K562 (cell line): ENCODE data around the gene PSMA5. TPM values are rescaled to one million over a fixed set of nuclear protein-coding genes. Genes with fewer than 3 reads are reported as not detected.
A peak's percentile ranks its signal among the peaks of the same experiment; 100 is the strongest.

ENCODE experiments used
- ATAC-seq: fragments of 200-7000 bp; cut with Tn5 transposase; 3 replicates; pipeline ENCODE4 v1.9.1; 2020; ENCODE audit warnings: moderate library complexity
- BruUV-seq: library from RNA; stranded (reverse); fragments of 400-500 nt; replicated peaks from 2 replicates; lab custom pipeline; 2021; lab: Mats Ljungman, UMichigan
- CTCF ChIA-PET: fragments of 300-600 bp; formaldehyde crosslinking; extraction: SDS; loops from one replicate; lab custom pipeline; 2021; ENCODE audit warnings: low intra/inter-chr PET ratio; lab: Yijun Ruan, JAX
- POLR2A ChIA-PET: fragments of 300-600, 350-650 bp; sonication (Branson Sonifier 250); formaldehyde crosslinking; extraction: SDS; loops from one replicate; lab custom pipeline; 2021; ENCODE audit warnings: antibody characterized with exemption, inconsistent platforms; lab: Yijun Ruan, JAX
- DNase-seq, 4 experiments: peaks; one replicate each; pipeline versions ENCODE4 v3.0.0 to v3.0.0-alpha.2; 2011 to 2018; ENCODE audit warnings: low spot score in 3 of 4, mixed read lengths in 3 of 4; ENCODE audit errors: extremely low read depth in 1 of 4
- FAIRE-seq: peaks from 2 replicates; lab custom pipeline; 2011; peaks lifted over from hg19 to GRCh38; lab: Jason Lieb, UNC
- H2AFZ ChIP-seq: 2 replicates; pipeline ENCODE4 v1.6.0; 2011; ENCODE audit warnings: low read depth, low read length, control low read depth, inconsistent platforms
- H3K27ac ChIP-seq: fragments of 200-600 bp; 3 replicates; pipeline ENCODE4 v1.8.0; 2011; ENCODE audit warnings: low read depth, mild to moderate bottlenecking, control low read depth, inconsistent platforms, low read length, moderate library complexity, mixed read lengths; ENCODE audit errors: extremely low read depth
- H3K27me3 ChIP-seq, 2 experiments: fragments of 300-600 bp in 1 of 2; 2 replicates in 1 of 2; 3 replicates in 1 of 2; pipeline versions ENCODE4 v1.6.0 to v1.8.0; 2011; ENCODE audit warnings: inconsistent platforms in 2 of 2, low read length in 2 of 2, mild to moderate bottlenecking in 1 of 2, mixed read lengths in 1 of 2, moderate library complexity in 1 of 2; ENCODE audit not compliant: control insufficient read depth in 2 of 2, insufficient read depth in 2 of 2
- H3K36me3 ChIP-seq: fragments of 300-600 bp; 3 replicates; pipeline ENCODE4 v1.8.0; 2011; ENCODE audit warnings: mild to moderate bottlenecking, low read length, inconsistent platforms; ENCODE audit not compliant: control insufficient read depth, insufficient read depth
- H3K4me1 ChIP-seq, 2 experiments: fragments of 200-600 bp in 1 of 2; replicated peaks in 1 of 2; 2 replicates in 1 of 2; 3 replicates in 1 of 2; pipeline versions ENCODE4 v1.5.1 to v1.8.0; 2011; ENCODE audit warnings: inconsistent platforms in 2 of 2, low read length in 2 of 2, mild to moderate bottlenecking in 1 of 2, mixed read lengths in 1 of 2, moderate library complexity in 1 of 2; ENCODE audit not compliant: control insufficient read depth in 2 of 2, insufficient read depth in 2 of 2
- H3K4me2 ChIP-seq: 2 replicates; pipeline ENCODE4 v1.6.1; 2011; ENCODE audit warnings: low read length, control low read depth, inconsistent platforms, mixed read lengths; ENCODE audit not compliant: insufficient read depth
- H3K4me3 ChIP-seq: fragments of 200-600 bp; sonication (generic), shearing (Covaris generic); 2 replicates; pipeline ENCODE4 v1.5.1; 2016; ENCODE audit warnings: control low read depth, inconsistent platforms
- H3K79me2 ChIP-seq: fragments of 200-600 bp; 3 replicates; pipeline ENCODE4 v1.8.0; 2011; ENCODE audit warnings: low read length, inconsistent platforms; ENCODE audit not compliant: control insufficient read depth, insufficient read depth
- H3K9ac ChIP-seq, 2 experiments: 2 replicates each; pipeline versions ENCODE4 v1.6.0 to v1.6.1; 2011; ENCODE audit warnings: low read depth in 2 of 2, low read length in 2 of 2, control low read depth in 1 of 2, inconsistent platforms in 1 of 2, mild to moderate bottlenecking in 1 of 2, mixed read lengths in 1 of 2; ENCODE audit not compliant: insufficient read depth in 1 of 2
- H3K9me1 ChIP-seq: one replicate; pipeline ENCODE4 v1.6.0; 2011; ENCODE audit warnings: inconsistent platforms, mild to moderate bottlenecking, low read length, moderate library complexity; ENCODE audit not compliant: control insufficient read depth, insufficient read depth
- H3K9me3 ChIP-seq: replicated peaks from 2 replicates; pipeline ENCODE4 v1.5.1; 2011; ENCODE audit warnings: low read depth, low read length, inconsistent platforms; ENCODE audit not compliant: control insufficient read depth, insufficient read depth
- H4K20me1 ChIP-seq: replicated peaks from 2 replicates; pipeline ENCODE4 v1.6.1; 2011; ENCODE audit warnings: low read length, inconsistent platforms, mixed read lengths; ENCODE audit not compliant: control insufficient read depth, insufficient read depth
- CBX2 ChIP-seq: fragments of 200-600 bp; sonication (generic); IDR thresholded peaks from one replicate; pipeline ENCODE4 v1.6.1; 2012; ENCODE audit warnings: mild to moderate bottlenecking, low read length, inconsistent platforms; ENCODE audit not compliant: insufficient read depth, poor library complexity, severe bottlenecking
- ILF3 ChIP-seq: fragments of 450-650 bp; IDR thresholded peaks from 2 replicates; pipeline ENCODE4 v1.6.1; 2018; ENCODE audit warnings: antibody characterized with exemption, mild to moderate bottlenecking, moderate library complexity, borderline replicate concordance
- MIER1 ChIP-seq: fragments of 450-650 bp; IDR thresholded peaks from 2 replicates; pipeline ENCODE4 v1.6.1; 2016; ENCODE audit warnings: antibody characterized with exemption, mild to moderate bottlenecking, low read depth
- SAFB2 ChIP-seq: fragments of 200-400 bp; formaldehyde crosslinking; IDR thresholded peaks from 2 replicates; pipeline ENCODE4 v1.6.1; 2018; ENCODE audit warnings: borderline replicate concordance, low read length, low read depth, moderate library complexity; ENCODE audit not compliant: severe bottlenecking
- SPI1 ChIP-seq: IDR thresholded peaks from 2 replicates; pipeline ENCODE4 v1.6.1; 2011; ENCODE audit warnings: low read depth, low read length, control low read depth, borderline replicate concordance
- TCF3 ChIP-seq: sonication (generic); formaldehyde crosslinking; IDR thresholded peaks from 2 replicates; pipeline ENCODE4 v1.4.0; 2020; ENCODE audit warnings: mild to moderate bottlenecking, missing genetic modification reagents
- XRCC5 ChIP-seq: fragments of 200-400 bp; formaldehyde crosslinking; IDR thresholded peaks from 2 replicates; pipeline ENCODE4 v1.6.1; 2017; ENCODE audit warnings: low read depth, mild to moderate bottlenecking, low read length
- WGBS: fragments of 100-300 bp; shearing (Covaris generic); methylation state at CpG from one replicate; pipeline ENCODE4 v1.1.6; 2016; ENCODE audit warnings: low coverage, mixed read lengths; ENCODE audit not compliant: insufficient coverage; ENCODE audit errors: missing lambda C conversion rate; 5-methylcytosine and 5-hydroxymethylcytosine counted together
- in situ Hi-C: fragments of 300-500 bp; cut with MboI; formaldehyde crosslinking; loops from 4 replicates; pipeline ENCODE4 v1.15.0; 2018; ENCODE audit warnings: inconsistent platforms, mixed read lengths
- intact Hi-C: fragments of 100-400 bp; cut with micrococcal nuclease; formaldehyde crosslinking; loops from 2 replicates; pipeline ENCODE4 v1.14.2; 2022
- polyA plus RNA-seq, 8 experiments: library from polyadenylated mRNA; depleted of rRNA in 4 of 8; stranded (reverse) in 5 of 8; unstranded in 3 of 8; fragments of >200 nt; fragmentation: Nextera tagmentation in 2 of 8; fragmentation: Illumina TruSeq in 1 of 8; extraction: Ambion mirVana in 2 of 8; extraction: Trizol in 1 of 8; gene quantifications; 2 replicates each; pipeline versions ENCODE4 v1.2.1 to v1.2.3, GENCODE V29; 2011 to 2014; ENCODE audit warnings: inconsistent platforms in 1 of 8, missing spikeins in 1 of 8
- total RNA-seq, 7 experiments: library from RNA; depleted of rRNA in 6 of 7; stranded (reverse); fragments of >200 nt in 6 of 7; fragmentation: Illumina TruSeq in 2 of 7; extraction: Trizol in 2 of 7; gene quantifications; 2 replicates each; pipeline versions ENCODE4 v1.2.1 to v1.2.3, GENCODE V29; 2011 to 2021; ENCODE audit warnings: low replicate concordance in 1 of 7
- TF ChIP-seq, protein P1 (sequence below), 2 experiments: IDR thresholded peaks in 1 of 2; conservative IDR thresholded peaks in 1 of 2; 2 replicates each; pipeline ENCODE4 v1.6.1; 2016; ENCODE audit warnings: low read depth in 2 of 2, mild to moderate bottlenecking in 1 of 2, missing compliant biosample characterization in 1 of 2, missing genetic modification characterization in 1 of 2, moderate library complexity in 1 of 2
- TF ChIP-seq, protein P2 (sequence below): fragments of 450-650 bp; IDR thresholded peaks from 2 replicates; pipeline ENCODE4 v1.6.1; 2017; ENCODE audit warnings: antibody characterized with exemption
- TF ChIP-seq, protein P3 (sequence below): sonication (generic); formaldehyde crosslinking; IDR thresholded peaks from 2 replicates; pipeline ENCODE4 v1.8.1; 2023; ENCODE audit warnings: mild to moderate bottlenecking, missing genetic modification reagents
- TF ChIP-seq, protein P4 (sequence below): fragments of 200-400 bp; formaldehyde crosslinking; IDR thresholded peaks from 2 replicates; pipeline ENCODE4 v1.6.1; 2017; ENCODE audit warnings: mild to moderate bottlenecking, low read depth, low read length, moderate library complexity

PSMA5 gene
- total and polyA plus RNA-seq, 9 of the 15 experiments (the other 6 are each of a cell fraction or from before 2014, with no cell fraction given), result 82.6 to 542 (median 287) TPM

DNA sequence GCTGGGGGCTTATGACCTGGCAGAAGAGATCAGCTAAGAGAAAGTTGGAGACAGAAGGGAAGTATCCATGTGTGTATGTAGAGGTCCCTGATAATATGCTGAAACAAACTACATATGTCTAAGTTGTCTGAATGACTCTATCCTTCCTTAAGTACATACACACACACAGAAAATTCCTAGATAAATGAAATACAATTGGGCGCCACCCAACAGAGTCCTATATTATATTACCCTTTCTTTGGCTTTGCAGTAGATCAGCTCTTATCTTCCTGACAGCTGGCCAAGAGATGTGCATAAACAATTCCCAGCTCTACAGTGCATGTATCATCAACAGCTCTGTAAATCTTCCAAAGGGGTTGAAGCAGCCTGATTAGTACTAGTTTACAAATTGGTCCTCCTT lies 68.6 kb downstream of the PSMA5 start (continued):
- TF ChIP-seq, protein P1, sequence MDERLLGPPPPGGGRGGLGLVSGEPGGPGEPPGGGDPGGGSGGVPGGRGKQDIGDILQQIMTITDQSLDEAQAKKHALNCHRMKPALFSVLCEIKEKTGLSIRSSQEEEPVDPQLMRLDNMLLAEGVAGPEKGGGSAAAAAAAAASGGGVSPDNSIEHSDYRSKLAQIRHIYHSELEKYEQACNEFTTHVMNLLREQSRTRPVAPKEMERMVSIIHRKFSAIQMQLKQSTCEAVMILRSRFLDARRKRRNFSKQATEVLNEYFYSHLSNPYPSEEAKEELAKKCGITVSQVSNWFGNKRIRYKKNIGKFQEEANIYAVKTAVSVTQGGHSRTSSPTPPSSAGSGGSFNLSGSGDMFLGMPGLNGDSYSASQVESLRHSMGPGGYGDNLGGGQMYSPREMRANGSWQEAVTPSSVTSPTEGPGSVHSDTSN (CRISPR knock-in tag; IDR thresholded peaks at IDR 0.05; ENCODE audit: low read depth), result no peak
- TF ChIP-seq, protein P1 (tag; conservative IDR thresholded peaks at IDR 0.05; ENCODE audit: low read depth), result peak; percentile 81

DNA sequence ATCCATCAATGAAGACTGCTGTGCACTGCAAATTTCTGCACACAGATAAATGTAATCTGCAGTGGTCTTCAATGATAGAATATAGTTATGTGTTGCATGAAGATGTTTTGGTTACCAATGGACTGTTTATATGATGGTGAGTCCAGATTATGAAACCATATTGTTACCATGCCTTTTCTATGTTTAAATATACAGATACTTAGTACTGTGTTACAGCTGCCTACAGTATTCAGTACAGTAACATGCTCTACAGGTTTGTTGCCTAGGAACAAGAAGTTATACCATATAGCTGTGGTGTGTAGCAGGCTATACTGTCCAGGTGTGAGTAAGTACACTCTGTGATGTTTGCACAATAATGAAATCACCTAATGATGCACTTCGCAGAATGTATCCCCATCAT lies 69.3 kb downstream of the PSMA5 start:
- no peak overlapping the region for H2AFZ ChIP-seq
- no peak overlapping the region for H3K27ac ChIP-seq
- DNase-seq (no peak), FAIRE-seq (no peak), ATAC-seq (no peak)
- no peaks in the 10 kb centered on the region for H4K20me1 ChIP-seq
- H3K4me3 ChIP-seq, result no peak overlapping the region
- ChIA-PET CTCF (no interaction called here), POLR2A (interaction anchor here (0.6 to 1.4 kb wide), 5 partner anchors 10 to 59 kb away, joined by 3 to 4 read pairs (median 3); no protein-coding TSS in a partner anchor)
- H3K9ac ChIP-seq, result no peak overlapping the region
- H3K4me1 ChIP-seq, result peaks cover 0 to 6% of the 10 kb centered on the region in 2 experiments; a peak in 2 of 5 replicates
- WGBS, result 95% methylated on average over 1 of the region's 1 CpG
- intact Hi-C loops, result no loop called here
- peaks cover 53% of the 10 kb centered on the region for H3K36me3 ChIP-seq
- H3K9me3 ChIP-seq, result no peaks in the 10 kb centered on the region
- no TSS peak for BruUV-seq
- H3K79me2 ChIP-seq, result no peaks in the 10 kb centered on the region
- in situ Hi-C loops, result no loop called here
- no peaks in the 10 kb centered on the region for H3K9me1 ChIP-seq
- no peak overlapping the region for H3K4me2 ChIP-seq
- H3K27me3 ChIP-seq, result no peaks in the 10 kb centered on the region
- TF ChIP-seq ILF3 (no peak), TCF3 (CRISPR knock-in tag) (no peak), MIER1 (no peak), SAFB2 (no peak), CBX2 (no peak), XRCC5 (no peak), SPI1 (no peak)
- TF ChIP-seq, protein P2, sequence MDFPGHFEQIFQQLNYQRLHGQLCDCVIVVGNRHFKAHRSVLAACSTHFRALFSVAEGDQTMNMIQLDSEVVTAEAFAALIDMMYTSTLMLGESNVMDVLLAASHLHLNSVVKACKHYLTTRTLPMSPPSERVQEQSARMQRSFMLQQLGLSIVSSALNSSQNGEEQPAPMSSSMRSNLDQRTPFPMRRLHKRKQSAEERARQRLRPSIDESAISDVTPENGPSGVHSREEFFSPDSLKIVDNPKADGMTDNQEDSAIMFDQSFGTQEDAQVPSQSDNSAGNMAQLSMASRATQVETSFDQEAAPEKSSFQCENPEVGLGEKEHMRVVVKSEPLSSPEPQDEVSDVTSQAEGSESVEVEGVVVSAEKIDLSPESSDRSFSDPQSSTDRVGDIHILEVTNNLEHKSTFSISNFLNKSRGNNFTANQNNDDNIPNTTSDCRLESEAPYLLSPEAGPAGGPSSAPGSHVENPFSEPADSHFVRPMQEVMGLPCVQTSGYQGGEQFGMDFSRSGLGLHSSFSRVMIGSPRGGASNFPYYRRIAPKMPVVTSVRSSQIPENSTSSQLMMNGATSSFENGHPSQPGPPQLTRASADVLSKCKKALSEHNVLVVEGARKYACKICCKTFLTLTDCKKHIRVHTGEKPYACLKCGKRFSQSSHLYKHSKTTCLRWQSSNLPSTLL, result no peak
- TF ChIP-seq, protein P3, sequence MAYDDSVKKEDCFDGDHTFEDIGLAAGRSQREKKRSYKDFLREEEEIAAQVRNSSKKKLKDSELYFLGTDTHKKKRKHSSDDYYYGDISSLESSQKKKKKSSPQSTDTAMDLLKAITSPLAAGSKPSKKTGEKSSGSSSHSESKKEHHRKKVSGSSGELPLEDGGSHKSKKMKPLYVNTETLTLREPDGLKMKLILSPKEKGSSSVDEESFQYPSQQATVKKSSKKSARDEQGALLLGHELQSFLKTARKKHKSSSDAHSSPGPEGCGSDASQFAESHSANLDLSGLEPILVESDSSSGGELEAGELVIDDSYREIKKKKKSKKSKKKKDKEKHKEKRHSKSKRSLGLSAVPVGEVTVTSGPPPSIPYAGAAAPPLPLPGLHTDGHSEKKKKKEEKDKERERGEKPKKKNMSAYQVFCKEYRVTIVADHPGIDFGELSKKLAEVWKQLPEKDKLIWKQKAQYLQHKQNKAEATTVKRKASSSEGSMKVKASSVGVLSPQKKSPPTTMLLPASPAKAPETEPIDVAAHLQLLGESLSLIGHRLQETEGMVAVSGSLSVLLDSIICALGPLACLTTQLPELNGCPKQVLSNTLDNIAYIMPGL, result no peak
- TF ChIP-seq, protein P4, sequence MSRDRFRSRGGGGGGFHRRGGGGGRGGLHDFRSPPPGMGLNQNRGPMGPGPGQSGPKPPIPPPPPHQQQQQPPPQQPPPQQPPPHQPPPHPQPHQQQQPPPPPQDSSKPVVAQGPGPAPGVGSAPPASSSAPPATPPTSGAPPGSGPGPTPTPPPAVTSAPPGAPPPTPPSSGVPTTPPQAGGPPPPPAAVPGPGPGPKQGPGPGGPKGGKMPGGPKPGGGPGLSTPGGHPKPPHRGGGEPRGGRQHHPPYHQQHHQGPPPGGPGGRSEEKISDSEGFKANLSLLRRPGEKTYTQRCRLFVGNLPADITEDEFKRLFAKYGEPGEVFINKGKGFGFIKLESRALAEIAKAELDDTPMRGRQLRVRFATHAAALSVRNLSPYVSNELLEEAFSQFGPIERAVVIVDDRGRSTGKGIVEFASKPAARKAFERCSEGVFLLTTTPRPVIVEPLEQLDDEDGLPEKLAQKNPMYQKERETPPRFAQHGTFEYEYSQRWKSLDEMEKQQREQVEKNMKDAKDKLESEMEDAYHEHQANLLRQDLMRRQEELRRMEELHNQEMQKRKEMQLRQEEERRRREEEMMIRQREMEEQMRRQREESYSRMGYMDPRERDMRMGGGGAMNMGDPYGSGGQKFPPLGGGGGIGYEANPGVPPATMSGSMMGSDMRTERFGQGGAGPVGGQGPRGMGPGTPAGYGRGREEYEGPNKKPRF, result no peak
